Cardiac septum (tissue), 1 donor: ENCODE data around the gene FBXO46. TPM values are rescaled to one million over a fixed set of nuclear protein-coding genes. Genes with fewer than 3 reads are reported as not detected.

Experiments
- DNase-seq: peaks from one replicate; pipeline ENCODE4 v3.0.0-alpha.2; 2020; ENCODE audit warnings: low spot score
- intact Hi-C: fragments of 100-400 bp; cut with DNase I; formaldehyde crosslinking; loops from one replicate; pipeline ENCODE4 v1.14.0; 2022
- microRNA-seq: library from miRNA; unstranded; fragments of <30 nt; microRNA quantifications from one replicate; pipeline ENCODE4 v1.2.0, GENCODE V29; 2020
- total RNA-seq: library from RNA; stranded (reverse); fragmentation: NEBNext Ultra II Directional; extraction: Animal tissue kit (Norgen Biotek cat#: 25700); gene quantifications from one replicate; pipeline ENCODE4 v1.2.1, GENCODE V29; 2021
- donor health status: DM: no; HTN: no; CAD: no.

Gene FBXO46
- total RNA-seq, 1 donor from 2014 or later, result 8.2 TPM

GRCh38 chr19:45664575-45664974 is 66.1 kb downstream of the FBXO46 start:
- intact Hi-C loops, result no loop called here
- DNase-seq, result no peak

GRCh38 chr19:45663800-45664199 is 66.9 kb downstream of the FBXO46 start:
- DNase-seq, result no peak
- intact Hi-C loops, result no loop called here

DNA sequence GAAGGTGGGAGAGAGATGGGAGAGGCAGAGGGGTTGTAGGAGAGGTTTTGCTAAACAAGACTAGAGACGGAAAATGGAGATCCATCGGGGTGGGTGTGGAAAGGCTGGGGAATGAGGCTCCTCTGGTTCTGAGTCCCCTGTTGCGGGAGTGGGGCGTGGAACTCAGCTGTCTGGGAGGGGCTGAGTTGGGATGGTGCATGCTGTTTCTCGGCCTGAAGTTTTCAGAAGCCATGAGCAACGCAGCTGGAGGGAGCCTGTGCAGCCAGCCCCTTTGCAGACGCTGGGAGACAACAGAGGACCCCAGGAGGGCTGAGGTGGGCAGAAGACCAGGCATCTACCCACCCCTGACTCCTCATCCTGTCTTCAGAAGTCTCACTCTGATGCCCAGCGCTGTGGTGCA is 70.1 kb downstream of the FBXO46 start:
- no peak for DNase-seq

More for the DNA sequence above, 70.1 kb downstream of the FBXO46 start:
- intact Hi-C loops, result no loop called here

Small RNA genes lying within 50 kb of the gene (microRNA-seq; reads per million reads assigned to microRNA genes)
- gene MIR642A (not detected), gene MIR642B (not detected)

Other genes with a start within 250 kb of the FBXO46 start
- gene RTN2, start 233.8 kb downstream of the FBXO46 start, total RNA-seq, result 15.1 TPM
- 0.59 TPM for gene PPM1N, start 232.5 kb downstream of the FBXO46 start, total RNA-seq
- 60.4 TPM for gene VASP, start 223.4 kb downstream of the FBXO46 start, total RNA-seq
- gene OPA3, start 146.1 kb downstream of the FBXO46 start, total RNA-seq, result 15.3 TPM
- 6.9 TPM for gene GPR4, start 128.7 kb downstream of the FBXO46 start, total RNA-seq
- 45.8 TPM for gene EML2, start 91.5 kb downstream of the FBXO46 start, total RNA-seq
- 6.9 TPM for gene GIPR, start 62.7 kb downstream of the FBXO46 start, total RNA-seq
- 210 TPM for gene SNRPD2, start 38.9 kb downstream of the FBXO46 start, total RNA-seq
- gene QPCTL, start 38.2 kb downstream of the FBXO46 start, total RNA-seq, result 2.6 TPM
- not detected for gene MEIOSIN, start 2.5 kb upstream of the FBXO46 start, total RNA-seq
- gene SIX5, start 38.4 kb upstream of the FBXO46 start, total RNA-seq, result 20.7 TPM
- gene DMPK, start 51.6 kb upstream of the FBXO46 start, total RNA-seq, result 441 TPM
- gene DMWD, start 61.9 kb upstream of the FBXO46 start, total RNA-seq, result 120 TPM
- gene RSPH6A, start 84.4 kb upstream of the FBXO46 start, total RNA-seq, result 0.16 TPM
- gene SYMPK, start 132.3 kb upstream of the FBXO46 start, total RNA-seq, result 33.6 TPM
- not detected for gene FOXA3, start 133.4 kb upstream of the FBXO46 start, total RNA-seq
- 17.4 TPM for gene IRF2BP1, start 155.2 kb upstream of the FBXO46 start, total RNA-seq
- gene MYPOP, start 171.7 kb upstream of the FBXO46 start, total RNA-seq, result 10.3 TPM
- gene NANOS2, start 183.9 kb upstream of the FBXO46 start, total RNA-seq, result not detected
- gene NOVA2, start 243.0 kb upstream of the FBXO46 start, total RNA-seq, result 5.9 TPM